Transverse colon (tissue), 4 donors: Measurements from ENCODE around the gene LHFPL6. TPM values are rescaled to one million over a fixed set of nuclear protein-coding genes. Genes with fewer than 3 reads are reported as not detected.

Experiments used
- DNase-seq: peaks from one replicate; pipeline ENCODE4 v3.0.0-alpha.2; 2019
- H3K27ac ChIP-seq, 4 donors: fragments of 200-600 bp; sonication (generic); 2 replicates each; pipeline ENCODE4 v1.5.1; 2016 to 2018; ENCODE audit warnings: inconsistent platforms in 4 of 4
- H3K27me3 ChIP-seq: fragments of 200-600 bp; sonication (generic); 2 replicates; pipeline ENCODE4 v1.5.1; 2017; ENCODE audit warnings: inconsistent platforms
- H3K36me3 ChIP-seq, 4 donors: fragments of 200-600 bp; sonication (generic); 2 replicates each; pipeline ENCODE4 v1.5.1; 2017 to 2019; ENCODE audit warnings: inconsistent platforms in 4 of 4
- H3K4me1 ChIP-seq, 4 donors: fragments of 200-600 bp; sonication (generic); 2 replicates each; pipeline ENCODE4 v1.5.1; 2017 to 2020; ENCODE audit warnings: inconsistent platforms in 4 of 4
- H3K4me3 ChIP-seq, 4 donors: fragments of 200-600 bp; sonication (generic); 1 replicate in 1 of 4; 2 replicates in 3 of 4; pipeline versions ENCODE4 v1.5.1 to v1.6.1; 2017 to 2019; ENCODE audit warnings: inconsistent platforms in 4 of 4
- H3K9me3 ChIP-seq, 2 donors: fragments of 200-600 bp; sonication (generic); 2 replicates each; pipeline ENCODE4 v1.5.1; 2017 to 2019; ENCODE audit warnings: inconsistent platforms in 2 of 2
- CTCF ChIP-seq, 5 experiments: fragments of 200-600 bp in 3 of 5; fragments of 450-650 bp in 2 of 5; sonication (generic) in 3 of 5; IDR thresholded peaks; 1 replicate in 2 of 5; 2 replicates in 3 of 5; pipeline ENCODE4 v1.5.1; 2016 to 2017; ENCODE audit warnings: antibody characterized with exemption in 5 of 5, inconsistent platforms in 3 of 5, mild to moderate bottlenecking in 2 of 5, moderate library complexity in 1 of 5
- EP300 ChIP-seq: sonication (generic); formaldehyde crosslinking; IDR thresholded peaks from one replicate; pipeline ENCODE4 v1.6.1; 2017; ENCODE audit warnings: antibody characterized with exemption, low read depth
- POLR2A ChIP-seq: fragments of 450-650 bp; IDR thresholded peaks from one replicate; pipeline ENCODE4 v1.6.1; 2016; ENCODE audit warnings: antibody characterized with exemption, mild to moderate bottlenecking, moderate library complexity
- POLR2AphosphoS5 ChIP-seq, 3 donors: sonication (generic); formaldehyde crosslinking; IDR thresholded peaks; one replicate each; pipeline ENCODE4 v1.6.1; 2016; ENCODE audit warnings: antibody characterized with exemption in 3 of 3
- WGBS, 2 donors: methylation state at CpG; one replicate each; pipeline ENCODE4 v1.1.5; 2018; ENCODE audit warnings: low coverage in 1 of 2; 5-methylcytosine and 5-hydroxymethylcytosine counted together
- in situ Hi-C, 4 donors: fragments of 200-750 bp; cut with MboI; loops; one replicate each; pipeline versions ENCODE4 v1.15.0 to v1.15.1; 2017; ENCODE audit warnings: low sequenced_read_pairs in 3 of 4, low pct_ligation_motif_present in 1 of 4, low pct_unique_long_range_greater_than_20kb in 1 of 4
- intact Hi-C: fragments of 100-400 bp; cut with DNase I; formaldehyde crosslinking; loops from one replicate; pipeline ENCODE4 v1.15.1; 2023; ENCODE audit warnings: low total_unique reads
- total RNA-seq, 4 donors: library from RNA; depleted of rRNA; stranded (reverse); fragments of >200 nt; gene quantifications; one replicate each; pipeline ENCODE4 v1.1.0, GENCODE V29; 2016

The LHFPL6 gene
- total RNA-seq, 4 donors from 2014 or later: 4.2 to 18.6 (median 9.3) TPM

GRCh38 chr13:39536906-39537305 is 66.1 kb downstream of the LHFPL6 start:
- Histone ChIP-seq H3K4me3 (no peak overlapping the region), H3K36me3 (no peaks in the 10 kb centered on the region), H3K27me3 (no peaks in the 10 kb centered on the region), H3K27ac (no peak overlapping the region), H3K9me3 (no peaks in the 10 kb centered on the region), H3K4me1 (peaks cover 3 to 17% (median 8%) of the 10 kb centered on the region in 4 donors)
- DNase-seq: no peak
- intact Hi-C loops: no loop called here
- no peak for TF ChIP-seq POLR2AphosphoS5 (IDR thresholded peaks at IDR 0.05)
- no peak for TF ChIP-seq EP300
- no peak for TF ChIP-seq CTCF (IDR thresholded peaks at IDR 0.05)
- TF ChIP-seq POLR2A: no peak
- 84 to 93% methylated on average over 2 to 7 of the region's 7 CpGs for WGBS, 2 donors
- in situ Hi-C loops: no loop called here

- WGBS, 2 donors: 88 to 90% methylated on average over 2 to 6 of the region's 6 CpGs
- in situ Hi-C loops: no loop called here
- no peaks in the 10 kb centered on the region for H3K9me3 ChIP-seq
Measured at GRCh38 chr13:39536274-39536673, 66.7 kb downstream of the LHFPL6 start.

GRCh38 chr13:39533651-39534150 is 69.3 kb downstream of the LHFPL6 start:
- Histone ChIP-seq H3K27me3 (no peaks in the 10 kb centered on the region), H3K36me3 (no peaks in the 10 kb centered on the region), H3K27ac (no peak overlapping the region), H3K4me1 (peaks cover 0 to 7% (median 0%) of the 10 kb centered on the region in 4 donors), H3K4me3 (no peak overlapping the region), H3K9me3 (no peaks in the 10 kb centered on the region)
- in situ Hi-C loops: no loop called here
- 64 to 72% methylated on average over 3 of the region's 3 CpGs for WGBS, 2 donors
- intact Hi-C loops: no loop called here
- TF ChIP-seq EP300 (no peak), POLR2AphosphoS5 (IDR thresholded peaks at IDR 0.05) (no peak), CTCF (IDR thresholded peaks at IDR 0.05) (no peak), POLR2A (no peak)
- no peak for DNase-seq

More at GRCh38 chr13:39536274-39536673, 66.7 kb downstream of the LHFPL6 start:
- no peaks in the 10 kb centered on the region for H3K27me3 ChIP-seq
- no peak overlapping the region for H3K27ac ChIP-seq
- intact Hi-C loops: no loop called here
- H3K36me3 ChIP-seq: no peaks in the 10 kb centered on the region
- DNase-seq: no peak
- H3K4me3 ChIP-seq: no peak overlapping the region
- peaks cover 2 to 19% (median 8%) of the 10 kb centered on the region in 4 donors for H3K4me1 ChIP-seq
- TF ChIP-seq CTCF (IDR thresholded peaks at IDR 0.05): no peak
- no peak for TF ChIP-seq POLR2A
- TF ChIP-seq POLR2AphosphoS5 (IDR thresholded peaks at IDR 0.05): no peak
- no peak for TF ChIP-seq EP300

- 73 to 87% methylated on average over 6 of the region's 6 CpGs for WGBS, 2 donors
- intact Hi-C loops: loop anchor here (1.0 kb wide), 1 partner anchor 35 kb away; no protein-coding TSS in a partner anchor
- no peak overlapping the region for H3K27ac ChIP-seq
- peaks cover 0 to 7% (median 0%) of the 10 kb centered on the region in 4 donors for H3K4me1 ChIP-seq
- in situ Hi-C loops: no loop called here
- H3K27me3 ChIP-seq: no peaks in the 10 kb centered on the region
- no peaks in the 10 kb centered on the region for H3K36me3 ChIP-seq
- DNase-seq: no peak
- no peak overlapping the region for H3K4me3 ChIP-seq
- TF ChIP-seq EP300 (no peak), POLR2A (no peak), POLR2AphosphoS5 (IDR thresholded peaks at IDR 0.05) (no peak), CTCF (IDR thresholded peaks at IDR 0.05) (no peak)
- H3K9me3 ChIP-seq: no peaks in the 10 kb centered on the region
Measured at GRCh38 chr13:39531646-39532045, 71.3 kb downstream of the LHFPL6 start.
